Measurements from ENCODE around the gene RAB31. TPM values are rescaled to one million over a fixed set of nuclear protein-coding genes. Genes with fewer than 3 reads are reported as not detected.
"Not testable (repeated sequence)": the region's sequence is repeated elsewhere in the genome, so short reads cannot be mapped to it uniquely, and the experiment has no call there.

The RAB31 gene
- polyA plus RNA-seq, 4 donors: 27.0 to 39.1 (median 32.4) TPM

- DNase-seq (ENCODE audit: low read depth in 4 of 4, low spot score in 3 of 4): no peak
Observed at GRCh38 chr18:9901377-9901776, 193.3 kb downstream of the RAB31 start.

DNA sequence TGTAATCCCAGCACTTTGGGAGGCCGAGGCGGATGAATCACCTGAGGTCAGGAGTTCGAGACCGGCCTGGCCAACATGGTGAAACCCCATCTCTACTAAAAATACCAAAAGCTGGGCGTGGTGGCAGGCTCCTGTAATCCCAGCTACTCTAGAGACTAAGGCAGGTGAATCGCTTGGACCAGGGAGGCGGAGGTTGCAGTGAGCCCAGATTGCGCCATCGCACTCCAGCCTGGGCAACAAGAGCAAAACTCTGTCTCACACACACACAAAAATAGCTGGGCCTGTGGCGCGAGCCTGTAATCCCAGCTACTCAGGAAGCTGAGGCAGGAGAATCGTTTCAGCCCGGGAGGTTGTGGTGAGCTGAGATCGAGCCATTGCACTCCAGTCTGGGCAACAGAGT lies 194.2 kb downstream of the RAB31 start:
- not testable (repeated sequence) for DNase-seq (ENCODE audit: low read depth in 4 of 4, low spot score in 3 of 4)

DNA sequence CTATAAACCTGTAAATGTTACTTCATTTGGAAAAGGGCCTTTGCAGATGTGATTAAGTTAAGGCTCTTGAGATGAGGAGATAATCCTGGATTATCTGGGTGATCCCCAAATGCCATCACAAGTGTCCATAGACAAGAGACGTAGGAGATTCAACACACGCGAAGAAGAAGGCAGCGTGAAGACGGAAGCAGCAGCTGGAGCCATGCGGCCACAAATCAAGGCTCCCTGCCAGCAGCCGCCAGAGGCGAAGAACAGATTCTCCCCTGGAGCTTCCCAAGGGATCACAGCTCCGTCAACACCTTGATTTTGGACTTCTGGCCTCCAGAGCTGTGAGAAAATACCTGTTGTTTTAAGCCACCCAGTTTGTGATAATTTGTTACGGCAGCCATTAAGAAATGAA lies 194.7 kb downstream of the RAB31 start:
- DNase-seq (ENCODE audit: low read depth in 4 of 4, low spot score in 3 of 4): no peak

GRCh38 chr18:9905401-9905922 lies 197.4 kb downstream of the RAB31 start:
- no peak for DNase-seq (ENCODE audit: low read depth in 4 of 4, low spot score in 3 of 4)

- DNase-seq (ENCODE audit: low read depth in 4 of 4, low spot score in 3 of 4): no peak
Observed at GRCh38 chr18:9906481-9906880, 198.4 kb downstream of the RAB31 start.

GRCh38 chr18:9907867-9908266 lies 199.8 kb downstream of the RAB31 start:
- no peak for DNase-seq (ENCODE audit: low read depth in 4 of 4, low spot score in 3 of 4)

GRCh38 chr18:9910071-9910470 lies 202.0 kb downstream of the RAB31 start:
- no peak for DNase-seq (ENCODE audit: low read depth in 4 of 4, low spot score in 3 of 4)

DNA sequence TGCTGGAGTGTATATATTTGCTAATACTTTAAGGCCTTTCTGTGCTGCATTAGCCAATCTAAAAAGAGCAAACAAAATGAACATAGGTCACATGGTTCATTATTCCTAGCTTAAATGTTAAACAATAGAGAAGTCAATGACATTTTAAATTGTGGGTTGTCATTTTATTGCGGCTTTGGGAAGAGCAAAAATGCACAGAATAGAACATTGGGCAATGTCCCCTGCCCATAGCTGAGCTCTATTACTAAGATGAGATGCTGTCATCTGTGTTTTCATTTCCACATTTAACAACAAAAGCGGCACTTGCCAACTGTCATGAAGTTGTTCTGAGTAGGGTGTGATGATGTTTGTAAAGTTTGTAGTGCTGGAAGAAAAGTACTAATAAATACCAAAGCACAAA lies 202.6 kb downstream of the RAB31 start:
- no peak for DNase-seq (ENCODE audit: low read depth in 4 of 4, low spot score in 3 of 4)

GRCh38 chr18:9911226-9911625 lies 203.1 kb downstream of the RAB31 start:
- DNase-seq (ENCODE audit: low read depth in 4 of 4, low spot score in 3 of 4): no peak

Other genes with a start within 250 kb of the RAB31 start
- 10 to 100 TPM; 54.1 to 89.9 (median 83.9) TPM for gene RALBP1, start 232.8 kb upstream of the RAB31 start, polyA plus RNA-seq (ENCODE audit: insufficient read length in 4 of 4)
- 10 to 100 TPM; 82.0 to 98.0 (median 93.1) TPM for gene PPP4R1, start 93.7 kb upstream of the RAB31 start, polyA plus RNA-seq (ENCODE audit: insufficient read length in 4 of 4)
- under 1 TPM in 3 of 4 donors, not detected in 1; 0.12 to 0.20 (median 0.14) TPM for gene TXNDC2, start 177.7 kb downstream of the RAB31 start, polyA plus RNA-seq (ENCODE audit: insufficient read length in 4 of 4)
- gene VAPA, start 205.7 kb downstream of the RAB31 start, polyA plus RNA-seq (ENCODE audit: insufficient read length in 4 of 4): 100 to 1,000 TPM; 195 to 306 (median 241) TPM